ENCODE data around the gene SERINC5.
"Not testable (repeated sequence)": the region's sequence is repeated elsewhere in the genome, so short reads cannot be mapped to it uniquely, and the experiment has no call there.

SERINC5 gene

GRCh38 chr5:80125022-80125961 is 130.6 kb downstream of the SERINC5 start:
- DNase-seq: no peak

DNA sequence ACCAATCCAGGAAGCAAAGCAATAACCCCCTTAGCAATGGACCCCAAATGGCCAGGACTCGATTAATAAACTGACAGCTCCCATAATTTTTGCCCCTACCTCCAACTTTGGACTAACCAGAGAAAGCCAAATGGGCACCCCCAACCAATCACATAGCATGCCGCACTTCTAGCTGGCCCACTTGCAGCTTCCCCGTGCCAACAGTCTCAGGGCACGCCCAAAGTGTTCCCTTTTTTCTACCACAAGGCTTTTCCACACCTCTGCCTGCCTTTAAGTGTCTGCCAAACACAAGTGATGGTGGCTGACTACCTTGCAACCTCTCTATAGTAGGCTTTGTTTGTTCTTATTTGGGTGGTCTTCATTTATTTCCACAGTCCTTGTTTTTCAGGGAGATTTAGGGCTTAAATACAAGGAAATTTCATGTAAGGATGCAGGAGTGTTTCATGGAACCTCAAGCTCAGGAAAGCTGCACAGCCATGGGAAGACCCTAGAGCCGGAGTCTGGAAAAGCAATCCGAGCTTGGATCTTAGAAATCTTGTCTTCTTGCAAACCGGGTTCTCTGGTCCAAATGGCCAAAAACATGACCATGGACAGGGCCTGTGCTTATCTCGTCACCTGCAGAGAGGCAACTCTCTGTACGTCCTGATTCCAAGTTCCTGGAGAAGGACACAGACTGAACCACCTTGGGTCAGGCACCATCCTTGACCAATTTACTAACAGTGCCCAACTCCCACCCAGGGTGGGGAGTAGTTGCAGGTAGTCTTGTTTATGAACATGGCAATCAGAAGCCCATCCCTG is 131.5 kb downstream of the SERINC5 start:
- no peak for DNase-seq

GRCh38 chr5:80122579-80122978 is 133.3 kb downstream of the SERINC5 start:
- no peak for DNase-seq

DNA sequence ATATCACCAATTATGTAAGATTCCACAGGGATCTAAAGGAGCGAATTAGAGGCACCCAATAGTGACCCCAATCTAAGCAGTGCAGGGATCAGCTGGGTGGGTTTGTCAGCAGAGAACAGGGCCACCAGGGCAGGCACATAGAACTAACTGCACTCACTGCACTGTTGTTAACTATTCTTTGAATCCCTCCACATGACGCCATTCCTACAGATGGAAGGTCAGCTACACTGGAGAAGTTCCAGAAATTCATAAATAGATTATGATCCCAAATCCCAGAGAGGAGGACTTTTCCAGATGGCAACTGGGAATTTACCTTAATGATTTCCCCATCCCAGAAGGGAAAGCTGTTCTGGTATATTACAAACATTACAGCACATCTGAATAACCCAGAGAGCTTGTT is 136.5 kb downstream of the SERINC5 start:
- DNase-seq: no peak

DNA sequence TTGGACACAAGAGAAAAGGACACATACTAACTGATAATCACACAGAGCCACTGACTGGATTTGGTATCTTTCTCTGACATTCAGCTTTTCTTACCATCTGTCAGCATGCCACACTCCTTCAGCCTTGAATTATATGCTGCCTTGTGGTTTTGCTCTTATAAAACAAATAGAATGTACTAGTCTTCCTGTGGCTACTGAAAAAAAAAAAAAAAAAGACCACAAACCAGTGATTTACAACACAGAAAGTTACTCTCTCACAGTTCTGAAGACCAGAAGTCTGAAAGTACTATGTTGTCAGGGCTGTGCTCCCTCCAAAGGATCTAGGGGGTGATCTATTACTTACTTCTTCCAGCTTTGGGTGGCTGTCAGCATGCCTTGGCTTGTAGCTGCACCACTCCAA is 138.4 kb downstream of the SERINC5 start:
- no peak for DNase-seq

- no peak for DNase-seq
These were observed 139.4 kb downstream of the SERINC5 start for GRCh38 chr5:80116465-80116864.

- no peak for DNase-seq
These were observed 139.8 kb downstream of the SERINC5 start for GRCh38 chr5:80116000-80116399.

- DNase-seq: no peak
These were observed 141.0 kb downstream of the SERINC5 start for GRCh38 chr5:80114860-80115259.

GRCh38 chr5:80111376-80111990 is 144.4 kb downstream of the SERINC5 start:
- DNase-seq: not testable (repeated sequence)

DNA sequence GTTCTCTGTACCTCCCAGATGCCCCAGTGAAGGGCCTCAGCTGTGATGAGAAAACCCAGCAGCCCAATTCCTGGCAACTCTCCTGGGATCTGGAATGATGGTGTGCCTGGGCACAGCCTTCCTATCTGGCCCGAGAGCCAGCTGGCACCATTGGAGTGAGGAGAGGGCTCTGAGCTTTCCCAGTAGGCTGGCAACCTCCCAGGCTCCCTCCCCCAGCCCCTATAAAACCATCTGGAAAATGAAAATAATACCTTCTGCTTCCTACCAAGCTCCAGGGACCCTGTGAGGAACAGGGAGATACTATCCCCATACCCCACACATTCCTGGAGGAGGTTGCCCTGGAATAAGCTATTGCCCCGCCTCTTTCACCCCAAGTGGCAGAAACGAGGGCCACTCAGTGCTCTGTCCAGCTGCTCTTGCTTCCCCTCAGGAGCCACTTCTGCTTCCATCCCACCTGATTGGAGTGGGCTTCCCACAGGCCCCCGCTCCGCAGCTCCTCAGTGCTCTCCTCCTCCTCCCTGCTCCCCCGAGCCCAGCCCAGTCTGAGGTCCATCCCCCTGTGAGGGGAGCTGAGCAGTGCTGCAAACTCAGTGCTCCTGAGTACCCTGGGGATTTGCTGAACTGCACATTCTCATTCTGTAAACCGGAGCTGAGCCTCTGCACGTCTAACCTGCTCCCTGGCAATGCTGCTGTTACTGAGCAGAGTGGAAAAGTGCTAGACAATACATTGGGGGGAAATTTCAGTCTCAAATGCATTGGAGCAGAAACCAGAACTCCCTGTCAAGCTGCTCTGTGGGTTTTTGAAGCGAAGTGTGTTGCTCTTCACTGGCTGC is 146.0 kb downstream of the SERINC5 start:
- DNase-seq: peak; percentile 97

- DNase-seq: no peak
These were observed 148.9 kb downstream of the SERINC5 start for GRCh38 chr5:80106916-80107315.

- DNase-seq: no peak
These were observed 150.0 kb downstream of the SERINC5 start for GRCh38 chr5:80105698-80106439.

DNA sequence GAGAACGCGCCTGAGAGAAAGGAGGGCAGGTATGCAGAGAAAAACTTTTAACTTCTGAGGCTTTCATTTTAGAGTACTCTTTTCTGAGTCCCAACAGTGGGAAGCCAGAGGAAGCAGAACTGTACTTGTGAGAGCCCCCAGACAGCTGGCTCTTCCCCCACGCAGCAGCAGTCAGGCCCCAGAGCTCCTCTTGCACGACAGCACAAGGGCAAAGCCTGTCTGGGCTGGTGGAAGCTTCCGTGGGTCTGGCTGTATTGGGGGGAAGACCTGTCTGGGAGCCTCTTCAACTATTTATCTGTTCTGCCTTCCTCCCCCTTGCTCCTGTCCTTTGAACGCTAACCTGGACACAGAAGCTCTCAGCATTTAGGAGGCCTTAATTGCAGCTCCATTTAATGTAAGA is 152.5 kb downstream of the SERINC5 start:
- no peak for DNase-seq

DNA sequence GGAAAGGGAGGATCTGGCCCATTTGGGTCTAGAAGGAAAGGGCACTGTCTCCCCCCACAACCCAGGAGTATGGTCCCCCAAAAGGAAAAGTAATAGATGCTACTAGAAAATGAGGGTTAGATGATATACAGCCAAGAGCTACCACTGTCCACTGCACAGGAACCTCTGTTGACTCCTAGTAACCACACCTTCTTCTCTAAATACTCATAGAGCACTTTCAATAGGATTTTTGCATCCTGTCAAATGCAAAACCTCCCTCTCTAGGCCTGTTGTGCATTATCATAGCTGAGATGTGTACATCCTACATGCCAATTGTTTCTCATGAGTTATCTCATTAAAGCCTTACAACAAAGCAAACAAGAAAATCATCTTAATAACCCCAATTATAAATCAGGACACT is 153.9 kb downstream of the SERINC5 start:
- DNase-seq: no peak

DNA sequence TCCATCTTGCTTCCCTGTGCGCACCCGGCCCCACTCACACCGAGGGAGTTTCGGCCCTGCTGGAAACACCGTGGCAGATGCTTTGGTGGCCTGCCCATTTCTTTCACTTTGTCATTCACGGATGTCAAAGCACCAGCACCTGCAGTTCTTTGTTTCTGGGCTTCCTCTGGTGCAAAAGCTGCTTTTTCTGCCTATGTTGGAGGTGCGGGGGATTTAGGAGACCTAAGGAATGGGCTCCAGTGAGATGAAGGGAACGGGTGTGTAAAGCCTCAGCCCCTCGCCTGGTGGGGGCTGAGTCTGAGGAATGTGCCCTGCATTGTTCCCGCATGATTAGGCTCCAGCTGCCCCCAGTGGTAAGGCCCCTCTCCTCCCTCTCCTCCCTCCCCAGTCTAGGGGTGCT is 158.4 kb downstream of the SERINC5 start:
- no peak for DNase-seq

GRCh38 chr5:80094236-80094738 is 161.6 kb downstream of the SERINC5 start:
- no peak for DNase-seq

DNA sequence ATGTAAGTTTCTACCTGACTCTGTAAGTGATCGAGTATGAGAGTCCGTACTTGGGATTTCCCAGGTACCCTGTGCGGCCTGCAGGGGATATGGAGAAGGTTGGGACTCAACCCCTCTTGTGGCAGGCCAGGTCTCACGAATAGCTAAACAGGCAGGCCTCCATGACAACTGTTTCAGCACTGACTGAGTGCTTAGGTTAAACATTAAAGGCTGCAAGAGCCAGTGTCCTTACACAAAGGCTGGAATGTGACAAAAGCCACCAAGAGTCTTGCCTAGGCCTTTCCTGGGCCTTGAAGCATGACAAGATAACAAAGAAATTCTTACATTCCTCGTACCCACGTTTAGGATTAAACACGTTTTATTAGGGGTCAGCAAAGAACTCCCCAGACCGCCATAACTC is 162.1 kb downstream of the SERINC5 start:
- DNase-seq: no peak

DNA sequence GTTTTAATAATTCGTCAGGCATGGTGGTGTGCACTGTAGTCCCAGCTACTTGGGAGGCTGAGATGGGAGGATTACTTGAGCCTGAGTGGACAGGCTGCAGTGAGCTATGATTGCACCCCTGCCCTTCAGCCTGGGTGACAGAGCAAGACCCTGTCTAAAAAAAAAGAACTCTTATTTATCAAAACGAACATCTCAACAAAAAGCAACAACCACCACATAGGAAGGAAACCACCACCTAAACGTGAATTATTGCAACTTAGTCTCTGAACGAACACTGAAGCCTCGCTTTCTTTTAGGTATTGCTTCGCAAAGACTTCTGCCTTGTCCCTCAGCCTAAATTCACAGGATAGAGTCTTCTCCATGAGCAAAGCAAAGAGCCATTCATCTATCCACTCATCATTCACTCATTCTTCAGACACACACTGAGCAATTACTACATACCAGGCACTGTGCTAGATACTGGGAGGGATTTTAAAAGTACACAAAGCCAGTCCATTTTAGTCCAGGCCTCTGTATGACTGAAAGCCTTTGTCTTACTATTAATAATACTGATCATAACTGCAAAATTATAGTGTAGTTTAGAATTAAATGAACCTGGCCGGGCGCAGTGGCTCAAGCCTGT is 163.3 kb downstream of the SERINC5 start:
- no peak for DNase-seq

DNA sequence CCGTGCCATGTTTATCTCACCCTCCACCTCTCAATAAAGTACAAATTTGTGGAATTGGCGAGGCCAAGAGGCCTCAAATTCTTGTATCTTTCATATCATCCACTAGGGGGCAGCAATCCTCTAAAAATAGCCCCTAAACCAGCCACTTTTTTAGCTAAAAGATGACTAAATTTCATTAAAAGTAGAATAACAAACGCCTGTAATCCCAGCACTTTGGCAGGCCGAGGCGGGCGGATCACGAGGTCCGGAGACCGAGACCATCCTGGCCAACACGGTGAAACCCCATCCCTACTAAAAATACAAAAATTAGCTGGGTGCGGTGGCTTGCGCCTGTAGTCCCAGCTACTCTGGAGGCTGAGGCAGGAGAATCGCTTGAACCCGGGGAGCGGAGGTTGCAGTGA is 164.1 kb downstream of the SERINC5 start:
- peak; percentile 30 for DNase-seq

GRCh38 chr5:80090884-80091166 is 165.0 kb downstream of the SERINC5 start:
- no peak for DNase-seq

DNA sequence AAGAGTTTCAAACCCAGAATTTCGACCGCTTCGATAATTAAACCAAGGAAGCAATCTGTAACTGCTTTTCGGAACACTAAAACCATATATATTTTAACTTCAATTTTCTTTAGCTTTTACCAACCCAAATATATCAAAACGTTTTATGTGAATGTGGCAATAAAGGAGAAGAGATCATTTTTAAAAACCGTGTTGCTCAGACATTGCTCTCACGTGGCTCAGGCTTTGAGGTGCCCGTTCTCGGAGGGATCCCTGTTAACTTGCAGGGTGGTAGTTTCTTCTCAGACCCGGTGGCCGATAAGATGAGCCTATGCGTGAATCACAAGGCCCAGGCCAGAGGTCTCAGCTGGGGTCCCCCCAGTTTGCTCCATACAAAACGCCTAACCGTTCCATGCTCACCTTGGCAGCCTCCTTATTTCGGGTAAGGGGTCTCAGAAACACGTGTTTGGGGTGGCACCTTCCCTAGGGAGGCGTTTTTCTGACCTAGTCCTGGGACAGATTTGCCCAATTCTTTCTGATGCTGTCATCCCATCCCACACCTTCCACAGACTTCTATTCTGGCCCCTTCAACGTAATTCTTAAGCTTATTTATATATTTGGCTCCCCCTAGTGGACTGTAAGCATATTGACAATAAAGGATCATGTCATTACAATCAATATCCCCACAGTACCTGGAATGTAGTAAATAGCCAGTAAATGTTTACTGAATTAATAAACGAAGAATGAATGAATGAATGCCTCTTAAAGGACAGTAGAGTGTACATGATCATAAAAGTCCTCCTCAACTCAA is 172.6 kb downstream of the SERINC5 start:
- DNase-seq: peak; percentile 85

Measured in DMS79 treated with DMSO at 0.1 percent for 48 hours (cell line).